Epithelial cell of proximal tubule (primary cell): ENCODE results near the gene DHDH. TPM values are rescaled to one million over a fixed set of nuclear protein-coding genes. Genes with fewer than 3 reads are reported as not detected.
"Not testable (repeated sequence)": the region's sequence is repeated elsewhere in the genome, so short reads cannot be mapped to it uniquely, and the experiment has no call there.

ENCODE experiments used
- DNase-seq: peaks from one replicate; pipeline ENCODE4 v3.0.0-alpha.2; 2011; ENCODE audit warnings: low read depth
- H3K4me3 ChIP-seq: 2 replicates; pipeline ENCODE4 v1.5.1; 2011; ENCODE audit warnings: low read depth, mild to moderate bottlenecking, low read length
- CTCF ChIP-seq: conservative IDR thresholded peaks from 2 replicates; pipeline ENCODE4 v1.5.1; 2012; ENCODE audit warnings: low read depth, mild to moderate bottlenecking, low read length
- total RNA-seq: library from RNA; depleted of rRNA; stranded (reverse); fragments of >200 nt; gene quantifications from 2 replicates; pipeline ENCODE4 v1.2.3, GENCODE V29; 2015

The DHDH gene
- total RNA-seq, 1 donor from 2014 or later: 0.35 TPM

- H3K4me3 ChIP-seq: no peak overlapping the region
- DNase-seq: peak; percentile 87
- TF ChIP-seq CTCF: no peak
Measured at GRCh38 chr19:48926909-48927308, 6.6 kb upstream of the DHDH start.

- not testable (repeated sequence) for H3K4me3 ChIP-seq, DNase-seq
Measured at GRCh38 chr19:48927692-48928091, 5.8 kb upstream of the DHDH start.

GRCh38 chr19:48928164-48929025 is 5.1 kb upstream of the DHDH start:
- H3K4me3 ChIP-seq: no peak overlapping the region
- DNase-seq: no peak
- TF ChIP-seq CTCF: no peak

GRCh38 chr19:48934837-48935236 is 1.3 kb downstream of the DHDH start:
- no peak for DNase-seq
- H3K4me3 ChIP-seq: no peak overlapping the region
- no peak for TF ChIP-seq CTCF

- TF ChIP-seq CTCF: no peak
- DNase-seq: no peak
Measured at GRCh38 chr19:48935864-48936263, 2.4 kb downstream of the DHDH start.

GRCh38 chr19:48938256-48938655 is 4.8 kb downstream of the DHDH start:
- TF ChIP-seq CTCF: no peak
- H3K4me3 ChIP-seq: no peak overlapping the region
- DNase-seq: no peak

More at GRCh38 chr19:48935864-48936263, 2.4 kb downstream of the DHDH start:
- H3K4me3 ChIP-seq: no peak overlapping the region

- H3K4me3 ChIP-seq: no peak overlapping the region
- no peak for DNase-seq
- no peak for TF ChIP-seq CTCF
Measured at GRCh38 chr19:48940902-48941301, 7.4 kb downstream of the DHDH start.
